WTC11 (cell line): Measurements from ENCODE around the gene MID1. TPM values are rescaled to one million over a fixed set of nuclear protein-coding genes. Genes with fewer than 3 reads are reported as not detected.

Experiments used
- ATAC-seq: fragments of 200-7000 bp; cut with Tn5 transposase; 2 replicates; pipeline ENCODE4 v1.10.0; 2021; ENCODE audit warnings: mild to moderate bottlenecking, moderate library complexity
- CTCF ChIA-PET: fragments of 300-600 bp; sonication (Branson Sonifier 250); formaldehyde crosslinking; loops from one replicate; lab custom pipeline; 2021; ENCODE audit warnings: antibody characterized with exemption; lab: Charles Lee
- POLR2A ChIA-PET: fragments of 350-600 bp; sonication (Branson Sonifier 250); formaldehyde crosslinking; loops from one replicate; lab custom pipeline; 2021; ENCODE audit warnings: antibody characterized with exemption; lab: Charles Lee
- DNase-seq: peaks from one replicate; pipeline ENCODE4 v3.0.0; 2021; ENCODE audit warnings: low spot score
- H3K27ac Mint-ChIP-seq: 2 replicates; pipeline ENCODE4 v1.8.0; 2021; ENCODE audit warnings: mixed read lengths
- H3K27me3 Mint-ChIP-seq: 2 replicates; pipeline ENCODE4 v1.8.0; 2021; ENCODE audit warnings: low read depth, mild to moderate bottlenecking, moderate library complexity, mixed read lengths
- H3K36me3 Mint-ChIP-seq: 2 replicates; pipeline ENCODE4 v1.8.0; 2021; ENCODE audit warnings: mixed read lengths
- H3K4me1 Mint-ChIP-seq: 2 replicates; pipeline ENCODE4 v1.8.0; 2022; ENCODE audit warnings: mixed read lengths
- H3K4me3 Mint-ChIP-seq: 2 replicates; pipeline ENCODE4 v1.8.0; 2021; ENCODE audit warnings: mild to moderate bottlenecking, moderate library complexity, mixed read lengths
- H3K9me3 Mint-ChIP-seq: 2 replicates; pipeline ENCODE4 v1.8.0; 2021; ENCODE audit warnings: mixed read lengths
- AFF4 ChIP-seq: sonication (generic); formaldehyde crosslinking; IDR thresholded peaks from 2 replicates; pipeline ENCODE4 v1.8.1; 2023; ENCODE audit warnings: mild to moderate bottlenecking, missing genetic modification reagents, borderline replicate concordance
- ATF2 ChIP-seq: sonication (generic); formaldehyde crosslinking; IDR thresholded peaks from 2 replicates; pipeline ENCODE4 v1.8.1; 2022; ENCODE audit warnings: low read depth, missing genetic modification reagents, borderline replicate concordance
- CDX4 ChIP-seq: fragments of 250-450 bp; sonication (Bioruptor Pico); IDR thresholded peaks from 2 replicates; pipeline ENCODE4 v1.9.0; 2021; ENCODE audit warnings: moderate library complexity, mild to moderate bottlenecking, inconsistent platforms, borderline replicate concordance
- CTCF ChIP-seq: fragments of 200-600 bp; IDR thresholded peaks from 2 replicates; pipeline ENCODE4 v1.8.0; 2022; ENCODE audit warnings: antibody characterized with exemption
- E2F4 ChIP-seq: sonication (generic); formaldehyde crosslinking; IDR thresholded peaks from 2 replicates; pipeline ENCODE4 v1.8.1; 2022; ENCODE audit warnings: low read depth, mild to moderate bottlenecking, moderate library complexity, missing genetic modification reagents, borderline replicate concordance
- E2F5 ChIP-seq: sonication (generic); formaldehyde crosslinking; IDR thresholded peaks from 2 replicates; pipeline ENCODE4 v1.8.1; 2022; ENCODE audit warnings: mild to moderate bottlenecking, moderate library complexity, missing genetic modification reagents
- ERG ChIP-seq: fragments of 250-450 bp; sonication (Bioruptor Pico); IDR thresholded peaks from 2 replicates; pipeline ENCODE4 v1.8.0; 2021; ENCODE audit warnings: mild to moderate bottlenecking
- ESRRA ChIP-seq: sonication (generic); formaldehyde crosslinking; IDR thresholded peaks from 2 replicates; pipeline ENCODE4 v1.8.1; 2022; ENCODE audit warnings: mild to moderate bottlenecking, missing genetic modification reagents, borderline replicate concordance
- FOXP4 ChIP-seq: sonication (generic); formaldehyde crosslinking; IDR thresholded peaks from 2 replicates; pipeline ENCODE4 v1.8.0; 2022; ENCODE audit warnings: mild to moderate bottlenecking, missing genetic modification reagents
- IRF1 ChIP-seq: sonication (generic); formaldehyde crosslinking; IDR thresholded peaks from 2 replicates; pipeline ENCODE4 v1.8.0; 2023; ENCODE audit warnings: missing genetic modification reagents
- JUN ChIP-seq: sonication (generic); formaldehyde crosslinking; IDR thresholded peaks from 2 replicates; pipeline ENCODE4 v1.8.0; 2023; ENCODE audit warnings: mild to moderate bottlenecking, missing genetic modification reagents
- NFATC4 ChIP-seq: fragments of 250-450 bp; sonication (Bioruptor Pico); IDR thresholded peaks from 2 replicates; pipeline ENCODE4 v1.9.0; 2021; ENCODE audit warnings: mild to moderate bottlenecking
- NR1H2 ChIP-seq: sonication (generic); formaldehyde crosslinking; IDR thresholded peaks from 2 replicates; pipeline ENCODE4 v1.9.0; 2021; ENCODE audit warnings: mild to moderate bottlenecking, moderate library complexity, missing genetic modification reagents
- NR3C1 ChIP-seq: sonication (generic); formaldehyde crosslinking; conservative IDR thresholded peaks from 2 replicates; pipeline ENCODE4 v1.8.1; 2023; ENCODE audit warnings: low read depth, mild to moderate bottlenecking, missing genetic modification reagents
- SOX15 ChIP-seq: fragments of 250-450 bp; sonication (Bioruptor Pico); IDR thresholded peaks from 2 replicates; pipeline ENCODE4 v1.9.0; 2021; ENCODE audit warnings: mild to moderate bottlenecking
- TCF7 ChIP-seq: sonication (generic); formaldehyde crosslinking; IDR thresholded peaks from 2 replicates; pipeline ENCODE4 v1.8.0; 2022; ENCODE audit warnings: mild to moderate bottlenecking, low read depth, missing genetic modification reagents, moderate library complexity
- TP53 ChIP-seq: sonication (generic); formaldehyde crosslinking; IDR thresholded peaks from 2 replicates; pipeline ENCODE4 v1.8.1; 2023; ENCODE audit warnings: mild to moderate bottlenecking, missing genetic modification reagents
- ZBTB21 ChIP-seq: sonication (generic); formaldehyde crosslinking; IDR thresholded peaks from 2 replicates; pipeline ENCODE4 v1.8.1; 2023; ENCODE audit warnings: mild to moderate bottlenecking, missing genetic modification reagents, borderline replicate concordance
- ZNF219 ChIP-seq: sonication (generic); formaldehyde crosslinking; IDR thresholded peaks from 2 replicates; pipeline ENCODE4 v1.8.0; 2023; ENCODE audit warnings: missing genetic modification reagents, mild to moderate bottlenecking, borderline replicate concordance
- ZSCAN18 ChIP-seq: fragments of 250-450 bp; sonication (Bioruptor Pico); IDR thresholded peaks from 2 replicates; pipeline ENCODE4 v2.1.2; 2022; ENCODE audit warnings: mild to moderate bottlenecking, moderate library complexity
- total RNA-seq: library from RNA; stranded (reverse); gene quantifications from 3 replicates; pipeline ENCODE4 v1.2.3, GENCODE V29; 2021

Gene MID1
- total RNA-seq, 1 experiment from 2014 or later = 52.2 TPM

- no peak for TF ChIP-seq IRF1
Measured at GRCh38 chrX:10533696-10534365, 86.6 kb downstream of the MID1 start (continued).

GRCh38 chrX:10531927-10532326 lies 88.5 kb downstream of the MID1 start:
- peaks cover 49% of the 10 kb centered on the region for H3K4me1 Mint-ChIP-seq
- ATAC-seq = no peak
- no peaks in the 10 kb centered on the region for H3K27me3 Mint-ChIP-seq
- H3K9me3 Mint-ChIP-seq = no peaks in the 10 kb centered on the region
- POLR2A ChIA-PET = no interaction called here
- no peak overlapping the region for H3K4me3 Mint-ChIP-seq
- no peak overlapping the region for H3K27ac Mint-ChIP-seq
- CTCF ChIA-PET = no interaction called here
- H3K36me3 Mint-ChIP-seq = no peaks in the 10 kb centered on the region
- DNase-seq = no peak
- no peak for TF ChIP-seq AFF4 (CRISPR knock-in tag)
- TF ChIP-seq ESRRA = no peak
- no peak for TF ChIP-seq CDX4 (CRISPR knock-in tag)
- no peak for TF ChIP-seq NFATC4
- no peak for TF ChIP-seq ZSCAN18
- no peak for TF ChIP-seq NR1H2 (CRISPR knock-in tag)
- TF ChIP-seq CTCF = no peak
- TF ChIP-seq ATF2 = no peak
- TF ChIP-seq FOXP4 (CRISPR knock-in tag) = no peak
- TF ChIP-seq JUN (CRISPR knock-in tag) = no peak
- TF ChIP-seq E2F5 (CRISPR knock-in tag) = no peak
- no peak for TF ChIP-seq ZBTB21 (CRISPR knock-in tag)
- TF ChIP-seq ERG (CRISPR knock-in tag) = no peak
- TF ChIP-seq SOX15 = no peak
- no peak for TF ChIP-seq TCF7
- TF ChIP-seq ZNF219 (CRISPR knock-in tag) = no peak
- no peak for TF ChIP-seq E2F4 (CRISPR knock-in tag)
- no peak for TF ChIP-seq NR3C1 (CRISPR knock-in tag)
- TF ChIP-seq TP53 (CRISPR knock-in tag) = no peak
